PC-3 (cell line): ENCODE data around the gene CLEC4A. TPM values are rescaled to one million over a fixed set of nuclear protein-coding genes. Genes with fewer than 3 reads are reported as not detected.
"Not testable (repeated sequence)": the region's sequence is repeated elsewhere in the genome, so short reads cannot be mapped to it uniquely, and the experiment has no call there.

Source experiments
- ATAC-seq: fragments of 200-7000 bp; cut with Tn5 transposase; 2 replicates; pipeline ENCODE4 v1.9.1; 2020; ENCODE audit warnings: mild to moderate bottlenecking, moderate library complexity
- BruUV-seq: library from RNA; stranded (reverse); fragments of 400-500 nt; replicated peaks from 2 replicates; lab custom pipeline; 2021; lab: Mats Ljungman, UMichigan
- CTCF ChIA-PET: fragments of 300-600 bp; sonication (Branson Sonifier 250); formaldehyde crosslinking; loops from one replicate; lab custom pipeline; 2022; ENCODE audit warnings: antibody characterized with exemption; lab: Charles Lee
- POLR2A ChIA-PET: fragments of 300-600 bp; sonication (Branson Sonifier 250); formaldehyde crosslinking; loops from one replicate; lab custom pipeline; 2022; ENCODE audit warnings: antibody characterized with exemption; ENCODE audit not compliant: unreplicated experiment; lab: Charles Lee
- DNase-seq: peaks from one replicate; pipeline ENCODE4 v3.0.0-alpha.2; 2015
- H2AFZ ChIP-seq: fragments of 300-600 bp; sonication (generic); 2 replicates; pipeline ENCODE4 v1.6.0; 2016; ENCODE audit warnings: antibody characterized with exemption, low read length
- H3F3A ChIP-seq: fragments of 300-600 bp; sonication (generic); one replicate; pipeline ENCODE4 v1.6.0; 2017; ENCODE audit warnings: antibody characterized with exemption, low read length, control low read depth, mild to moderate bottlenecking; ENCODE audit not compliant: unreplicated experiment
- H3K27ac ChIP-seq: fragments of 300-600 bp; sonication (generic); 2 replicates; pipeline ENCODE4 v1.5.1; 2016; ENCODE audit warnings: mild to moderate bottlenecking, low read length
- H3K27me3 ChIP-seq: fragments of 300-600 bp; sonication (generic); 2 replicates; pipeline ENCODE4 v1.6.1; 2016; ENCODE audit warnings: low read length, mixed read lengths
- H3K36me3 ChIP-seq: fragments of 300-600 bp; sonication (generic); 2 replicates; pipeline ENCODE4 v1.6.1; 2016; ENCODE audit warnings: low read depth, mixed run types, low read length, mixed read lengths
- H3K4me1 ChIP-seq: fragments of 300-600 bp; sonication (generic); 2 replicates; pipeline ENCODE4 v1.5.1; 2016; ENCODE audit warnings: low read length; ENCODE audit not compliant: insufficient read depth
- H3K4me2 ChIP-seq: fragments of 300-600 bp; sonication (generic); 2 replicates; pipeline ENCODE4 v1.6.0; 2016; ENCODE audit warnings: low read length
- H3K4me3 ChIP-seq: fragments of 300-600 bp; sonication (generic); 2 replicates; pipeline ENCODE4 v1.5.1; 2016; ENCODE audit warnings: mild to moderate bottlenecking, low read length, mixed read lengths
- H3K79me2 ChIP-seq: fragments of 300-600 bp; sonication (generic); 2 replicates; pipeline ENCODE4 v1.6.1; 2017; ENCODE audit warnings: low read length, mixed read lengths
- H3K9ac ChIP-seq: fragments of 300-600 bp; sonication (generic); 2 replicates; pipeline ENCODE4 v1.6.0; 2016; ENCODE audit warnings: mild to moderate bottlenecking, low read length
- H3K9me2 ChIP-seq: fragments of 300-600 bp; sonication (generic); replicated peaks from 2 replicates; pipeline ENCODE4 v1.6.1; 2016; ENCODE audit warnings: mixed run types, low read length, mixed read lengths
- H3K9me3 ChIP-seq: fragments of 300-600 bp; sonication (generic); 2 replicates; pipeline ENCODE4 v1.6.1; 2016; ENCODE audit warnings: low read length, mixed read lengths
- H4K20me1 ChIP-seq: fragments of 300-600 bp; sonication (generic); 2 replicates; pipeline ENCODE4 v1.6.1; 2016; ENCODE audit warnings: low read length, mixed read lengths
- intact Hi-C: fragments of 100-400 bp; cut with micrococcal nuclease; formaldehyde crosslinking; loops from 2 replicates; pipeline ENCODE4 v1.9.0; 2023
- total RNA-seq: library from RNA; depleted of rRNA; stranded (reverse); fragments of >200 nt; gene quantifications from 2 replicates; pipeline ENCODE4 v1.2.3, GENCODE V29; 2014; rRNA removed

CLEC4A gene
- total RNA-seq, 1 experiment from 2014 or later, result 0.51 TPM

GRCh38 chr12:8183346-8183745 is 59.9 kb downstream of the CLEC4A start:
- H3F3A ChIP-seq, DNase-seq, H3K9me3 ChIP-seq, H3K4me2 ChIP-seq, ATAC-seq, H3K4me3 ChIP-seq, H3K9me2 ChIP-seq, H3K9ac ChIP-seq, BruUV-seq, H3K79me2 ChIP-seq, intact Hi-C loops, H2AFZ ChIP-seq, H3K36me3 ChIP-seq, H4K20me1 ChIP-seq, POLR2A ChIA-PET, H3K27ac ChIP-seq, H3K27me3 ChIP-seq, H3K4me1 ChIP-seq, CTCF ChIA-PET: not testable (repeated sequence)

- H3K9me2 ChIP-seq, POLR2A ChIA-PET, ATAC-seq, H3K79me2 ChIP-seq, H3K9ac ChIP-seq, BruUV-seq, H3K27me3 ChIP-seq, H3K4me1 ChIP-seq, H3K27ac ChIP-seq, intact Hi-C loops, H4K20me1 ChIP-seq, H3K4me2 ChIP-seq, H3K4me3 ChIP-seq, H2AFZ ChIP-seq, H3K9me3 ChIP-seq, H3F3A ChIP-seq, DNase-seq, H3K36me3 ChIP-seq, CTCF ChIA-PET: not testable (repeated sequence)
These were observed 60.8 kb downstream of the CLEC4A start for GRCh38 chr12:8184206-8184605.

- POLR2A ChIA-PET, H2AFZ ChIP-seq, H3K36me3 ChIP-seq, BruUV-seq, CTCF ChIA-PET, H3K4me2 ChIP-seq, intact Hi-C loops, H3K4me3 ChIP-seq, ATAC-seq, H3K9ac ChIP-seq, H3K9me2 ChIP-seq, DNase-seq, H3K9me3 ChIP-seq, H3F3A ChIP-seq, H3K27me3 ChIP-seq, H3K4me1 ChIP-seq, H3K27ac ChIP-seq, H4K20me1 ChIP-seq, H3K79me2 ChIP-seq: not testable (repeated sequence)
These were observed 64.7 kb downstream of the CLEC4A start for GRCh38 chr12:8188088-8188487.

Other genes with a start within 250 kb of the CLEC4A start
- not detected in 2 replicates for gene SLC2A3, start 187.4 kb upstream of the CLEC4A start, total RNA-seq
- 6.9 and 10.0 TPM in 2 replicates for gene FOXJ2, start 90.9 kb upstream of the CLEC4A start, total RNA-seq
- not detected in 2 replicates for gene C3AR1, start 57.3 kb upstream of the CLEC4A start, total RNA-seq
- 27.8 and 34.8 TPM in 2 replicates for gene NECAP1, start 41.3 kb upstream of the CLEC4A start, total RNA-seq
- not detected in 2 replicates for gene ZNF705A, start 33.4 kb downstream of the CLEC4A start, total RNA-seq
- gene FAM90A1, start 104.0 kb downstream of the CLEC4A start, total RNA-seq, result not detected in 2 replicates